NAMALWA (cell line): ENCODE data around the gene FAM131A.

Experiments used
- DNase-seq: peaks from one replicate; pipeline ENCODE4 v3.0.0-alpha.2; 2015; ENCODE audit warnings: low spot score

The FAM131A gene

DNA sequence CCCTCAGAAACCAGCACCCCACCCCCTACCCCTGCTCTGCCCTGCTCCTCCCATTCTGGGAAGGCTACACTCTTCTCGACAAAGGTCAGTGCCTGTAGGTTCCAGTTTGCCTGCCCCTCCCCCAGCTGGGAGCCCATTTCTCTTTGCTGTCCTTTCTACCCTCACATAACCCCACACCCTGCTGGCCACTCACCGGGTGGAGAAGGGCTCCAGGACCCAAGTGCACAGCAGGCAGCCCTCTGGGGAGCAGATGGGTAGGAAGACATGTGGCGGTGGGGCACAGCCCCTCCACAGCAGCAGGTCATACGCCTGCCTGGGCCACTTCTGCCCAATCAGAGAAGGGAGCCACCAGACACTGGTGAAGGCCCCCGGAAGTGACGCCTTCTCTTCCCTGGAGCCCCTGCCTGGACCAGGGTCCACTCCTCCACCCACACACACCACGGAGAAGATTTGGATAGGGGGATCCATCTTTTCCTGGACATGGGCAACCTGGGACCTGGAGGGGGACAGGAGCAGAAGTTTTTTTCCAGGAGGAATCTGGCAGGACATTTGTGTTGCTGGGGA lies 40.6 kb downstream of the FAM131A start, which contains the start of gene THPO:
Gene THPO, minus strand, starts transcription at position 326 of the 564 bp plus-strand sequence. CDS start 1,948 bp downstream, outside the sequence.
- DNase-seq = no peak

DNA sequence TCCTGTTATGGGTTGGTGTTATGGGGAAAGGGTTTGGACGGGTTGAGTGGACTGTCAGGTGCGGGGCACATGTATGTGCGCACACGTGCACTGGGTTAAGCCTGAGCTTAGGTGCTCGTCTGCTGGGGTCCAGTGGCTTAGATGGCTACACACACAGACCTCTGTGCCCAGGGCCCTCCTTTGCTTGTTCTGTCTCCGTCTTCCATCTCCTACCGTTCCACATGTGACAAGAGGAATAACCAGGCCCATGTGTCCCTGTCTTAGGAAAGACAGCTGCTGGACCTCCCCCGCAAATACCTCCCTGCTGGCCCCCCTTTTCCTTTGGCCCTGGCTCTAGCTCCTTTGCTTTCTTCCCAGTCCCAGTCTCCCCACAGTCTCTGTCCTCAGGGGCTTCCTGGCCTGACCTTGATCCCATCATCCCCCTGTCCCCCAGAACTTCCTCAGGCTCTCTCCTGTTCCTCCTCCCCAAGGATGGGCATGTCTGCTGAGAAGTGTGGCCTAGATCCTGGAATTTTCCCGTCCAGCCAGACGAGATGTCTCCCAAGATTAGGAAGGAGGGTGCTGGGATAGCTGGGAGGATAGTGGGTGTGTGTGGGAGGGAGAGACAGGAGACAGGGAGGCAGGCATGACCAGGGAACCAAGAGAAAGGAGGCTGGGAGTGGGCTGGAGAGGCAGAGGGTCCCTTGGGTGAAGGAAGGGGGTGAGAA lies 41.4 kb downstream of the FAM131A start:
- no peak for DNase-seq

- no peak for DNase-seq
Measured at GRCh38 chr3:184379358-184380184, 42.2 kb downstream of the FAM131A start, which contains the start of gene CHRD. Gene CHRD, plus strand, starts transcription at chr3:184380054. Its CDS starts 265 bp downstream, at chr3:184380319.

GRCh38 chr3:184380185-184380626 lies 42.8 kb downstream of the FAM131A start:
- DNase-seq = no peak

- DNase-seq = no peak
Measured at GRCh38 chr3:184380627-184381260, 43.3 kb downstream of the FAM131A start.

DNA sequence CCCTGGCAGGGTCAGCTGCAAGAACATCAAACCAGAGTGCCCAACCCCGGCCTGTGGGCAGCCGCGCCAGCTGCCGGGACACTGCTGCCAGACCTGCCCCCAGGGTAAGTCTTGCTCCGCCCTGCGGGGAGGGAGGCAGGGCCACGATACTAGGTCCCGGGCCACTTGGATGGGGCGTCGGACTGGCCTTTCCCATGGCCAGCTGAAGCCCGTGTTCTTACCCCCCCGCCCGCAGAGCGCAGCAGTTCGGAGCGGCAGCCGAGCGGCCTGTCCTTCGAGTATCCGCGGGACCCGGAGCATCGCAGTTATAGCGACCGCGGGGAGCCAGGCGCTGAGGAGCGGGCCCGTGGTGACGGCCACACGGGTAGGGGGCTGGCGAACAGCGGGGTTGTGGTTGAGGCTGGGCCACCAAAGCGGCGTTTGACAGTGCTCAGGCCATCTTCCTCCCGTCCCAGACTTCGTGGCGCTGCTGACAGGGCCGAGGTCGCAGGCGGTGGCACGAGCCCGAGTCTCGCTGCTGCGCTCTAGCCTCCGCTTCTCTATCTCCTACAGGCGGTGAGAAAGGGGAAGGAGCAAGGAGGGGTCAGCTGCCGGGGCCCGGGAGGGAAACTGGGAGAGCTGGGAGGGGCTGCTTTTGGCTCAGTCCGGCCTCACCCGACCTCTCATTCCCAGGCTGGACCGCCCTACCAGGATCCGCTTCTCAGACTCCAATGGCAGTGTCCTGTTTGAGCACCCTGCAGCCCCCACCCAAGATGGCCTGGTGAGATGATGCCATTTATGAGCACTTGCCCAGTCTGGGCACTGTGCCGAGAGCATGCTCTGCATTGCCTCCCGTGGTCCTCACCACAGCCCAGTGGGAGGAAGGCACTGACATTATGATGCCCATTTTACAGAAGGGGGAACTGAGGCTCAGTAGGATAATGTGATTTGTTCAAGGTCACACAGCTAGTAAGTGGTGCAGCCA lies 44.1 kb downstream of the FAM131A start:
- no peak for DNase-seq

- no peak for DNase-seq
Measured at GRCh38 chr3:184382326-184383032, 45.1 kb downstream of the FAM131A start.

GRCh38 chr3:184383033-184383740 lies 45.8 kb downstream of the FAM131A start:
- no peak for DNase-seq

DNA sequence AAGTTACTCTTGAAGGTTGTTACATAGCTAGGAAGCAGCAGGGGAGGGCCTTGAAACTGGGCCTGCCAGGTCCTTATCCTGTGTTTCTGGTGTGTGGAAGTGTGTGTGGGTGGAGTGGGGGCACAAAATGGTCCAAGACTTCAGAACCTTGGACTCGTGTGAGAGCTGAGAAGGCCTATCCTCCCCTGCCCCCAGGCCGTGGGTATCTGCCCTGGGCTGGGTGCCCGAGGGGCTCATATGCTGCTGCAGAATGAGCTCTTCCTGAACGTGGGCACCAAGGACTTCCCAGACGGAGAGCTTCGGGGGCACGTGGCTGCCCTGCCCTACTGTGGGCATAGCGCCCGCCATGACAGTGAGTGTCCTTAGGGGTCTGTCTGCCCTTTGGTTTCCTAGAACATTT lies 46.9 kb downstream of the FAM131A start:
- no peak for DNase-seq

DNA sequence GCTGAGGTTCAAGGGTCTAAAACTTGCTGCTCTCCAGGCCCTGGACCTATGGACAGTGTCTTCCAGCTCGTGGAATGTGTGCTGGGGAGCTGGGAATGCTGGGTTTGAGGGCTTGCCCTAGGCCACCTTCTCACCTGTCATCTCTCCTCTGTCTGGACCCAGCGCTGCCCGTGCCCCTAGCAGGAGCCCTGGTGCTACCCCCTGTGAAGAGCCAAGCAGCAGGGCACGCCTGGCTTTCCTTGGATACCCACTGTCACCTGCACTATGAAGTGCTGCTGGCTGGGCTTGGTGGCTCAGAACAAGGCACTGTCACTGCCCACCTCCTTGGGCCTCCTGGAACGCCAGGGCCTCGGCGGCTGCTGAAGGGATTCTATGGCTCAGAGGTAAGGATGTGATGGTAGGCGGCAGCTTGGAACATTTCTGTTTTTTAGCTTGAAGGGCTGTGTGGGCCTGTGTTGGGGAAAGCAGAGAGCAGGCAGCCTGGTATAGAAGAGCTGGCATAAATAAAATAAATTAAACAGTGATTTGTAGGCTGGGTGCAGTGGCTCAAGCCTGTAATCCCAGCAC lies 47.5 kb downstream of the FAM131A start:
- no peak for DNase-seq

DNA sequence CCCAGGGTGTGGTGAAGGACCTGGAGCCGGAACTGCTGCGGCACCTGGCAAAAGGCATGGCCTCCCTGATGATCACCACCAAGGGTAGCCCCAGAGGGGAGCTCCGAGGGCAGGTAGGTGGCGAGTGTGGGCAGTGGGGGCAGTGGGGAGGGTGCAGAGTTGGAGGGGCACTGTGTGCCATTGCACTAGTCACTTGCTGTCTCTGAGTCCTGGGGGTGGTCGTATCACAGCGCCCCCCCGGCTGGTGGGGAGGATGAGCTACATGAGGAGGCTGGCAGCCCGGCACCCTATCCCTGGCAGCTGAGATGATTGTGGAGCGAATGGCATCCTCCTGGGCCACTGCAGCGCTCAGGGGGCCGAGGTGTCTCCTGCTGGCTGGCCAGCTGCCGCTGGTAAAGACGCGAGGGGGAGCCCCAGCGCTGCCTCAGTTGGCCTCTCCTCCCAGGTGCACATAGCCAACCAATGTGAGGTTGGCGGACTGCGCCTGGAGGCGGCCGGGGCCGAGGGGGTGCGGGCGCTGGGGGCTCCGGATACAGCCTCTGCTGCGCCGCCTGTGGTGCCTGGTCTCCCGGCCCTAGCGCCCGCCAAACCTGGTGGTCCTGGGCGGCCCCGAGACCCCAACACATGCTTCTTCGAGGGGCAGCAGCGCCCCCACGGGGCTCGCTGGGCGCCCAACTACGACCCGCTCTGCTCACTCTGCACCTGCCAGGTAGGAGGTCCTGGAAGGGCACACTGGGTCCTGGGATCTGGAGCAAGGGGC lies 48.8 kb downstream of the FAM131A start:
- no peak for DNase-seq

- DNase-seq = no peak
Measured at GRCh38 chr3:184387174-184387714, 49.8 kb downstream of the FAM131A start.

DNA sequence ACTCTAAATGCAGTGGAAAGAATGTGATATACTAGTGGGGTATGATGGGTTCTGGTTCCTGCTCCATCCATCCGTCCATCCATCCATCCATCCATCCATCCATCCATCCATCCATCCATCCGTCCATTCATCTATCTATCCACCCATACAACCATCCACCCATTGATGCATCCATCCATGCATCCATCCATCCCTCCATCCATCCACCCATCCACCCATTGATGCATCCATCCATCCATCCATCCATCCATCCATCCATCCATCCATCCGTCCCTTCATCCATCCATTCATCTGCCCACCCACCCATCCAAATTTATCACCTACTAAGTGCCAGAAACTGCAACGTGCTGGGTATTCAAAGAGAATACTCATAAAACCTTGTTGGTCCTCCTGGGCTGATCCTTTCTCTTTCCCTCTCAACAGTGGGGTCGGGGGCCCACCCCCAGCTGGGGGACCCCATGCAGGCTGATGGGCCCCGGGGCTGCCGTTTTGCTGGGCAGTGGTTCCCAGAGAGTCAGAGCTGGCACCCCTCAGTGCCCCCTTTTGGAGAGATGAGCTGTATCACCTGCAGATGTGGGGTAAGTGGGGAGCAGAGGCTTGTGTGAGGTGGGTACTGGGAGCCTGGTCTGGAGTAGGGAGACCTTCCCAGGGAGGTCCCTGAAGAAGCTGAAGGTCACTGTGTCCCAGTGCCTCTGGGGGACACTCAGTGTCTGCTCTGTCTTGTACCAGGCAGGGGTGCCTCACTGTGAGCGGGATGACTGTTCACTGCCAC lies 51.0 kb downstream of the FAM131A start:
- no peak for DNase-seq

DNA sequence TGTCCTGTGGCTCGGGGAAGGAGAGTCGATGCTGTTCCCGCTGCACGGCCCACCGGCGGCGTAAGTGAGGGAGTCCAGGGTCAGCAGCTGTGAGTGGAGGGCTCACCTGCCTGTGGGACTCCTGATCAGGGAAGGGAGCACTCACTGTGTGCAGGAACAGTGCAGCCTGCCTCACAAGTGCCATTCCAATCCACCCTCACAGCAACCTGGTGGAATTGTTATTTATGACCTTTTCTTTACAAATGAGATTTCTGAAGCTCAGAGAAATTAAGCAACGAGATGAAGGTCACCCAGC lies 51.5 kb downstream of the FAM131A start:
- DNase-seq = no peak

DNA sequence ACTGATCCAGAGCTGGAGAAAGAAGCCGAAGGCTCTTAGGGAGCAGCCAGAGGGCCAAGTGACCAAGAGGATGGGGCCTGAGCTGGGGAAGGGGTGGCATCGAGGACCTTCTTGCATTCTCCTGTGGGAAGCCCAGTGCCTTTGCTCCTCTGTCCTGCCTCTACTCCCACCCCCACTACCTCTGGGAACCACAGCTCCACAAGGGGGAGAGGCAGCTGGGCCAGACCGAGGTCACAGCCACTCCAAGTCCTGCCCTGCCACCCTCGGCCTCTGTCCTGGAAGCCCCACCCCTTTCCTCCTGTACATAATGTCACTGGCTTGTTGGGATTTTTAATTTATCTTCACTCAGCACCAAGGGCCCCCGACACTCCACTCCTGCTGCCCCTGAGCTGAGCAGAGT lies 52.0 kb downstream of the FAM131A start:
- no peak for DNase-seq

DNA sequence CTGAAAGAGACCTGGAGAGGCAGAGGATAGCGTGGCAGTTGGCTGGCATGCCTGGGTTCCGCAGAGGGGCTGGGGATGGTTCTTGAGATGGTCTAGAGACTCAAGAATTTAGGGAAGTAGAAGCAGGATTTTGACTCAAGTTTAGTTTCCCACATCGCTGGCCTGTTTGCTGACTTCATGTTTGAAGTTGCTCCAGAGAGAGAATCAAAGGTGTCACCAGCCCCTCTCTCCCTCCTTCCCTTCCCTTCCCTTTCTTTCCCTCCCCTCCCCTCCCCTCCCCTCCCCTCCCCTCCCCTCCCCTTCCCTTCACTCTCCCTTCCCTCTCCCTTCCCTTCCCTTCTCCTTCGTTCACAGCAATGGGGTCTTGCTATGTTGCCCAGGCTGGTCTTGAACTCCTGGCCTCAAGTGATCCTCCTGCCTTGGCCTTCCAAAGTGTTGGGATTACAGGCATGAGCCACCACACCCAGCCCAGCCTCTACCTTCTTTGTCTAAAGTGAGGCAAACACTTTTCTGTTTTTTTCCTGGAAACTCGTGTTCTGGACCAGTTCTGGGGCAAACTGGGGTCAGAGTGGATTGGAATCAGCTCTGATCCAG lies 52.6 kb downstream of the FAM131A start:
- no peak for DNase-seq

- no peak for DNase-seq
Measured at GRCh38 chr3:184391266-184391665, 53.9 kb downstream of the FAM131A start.

GRCh38 chr3:184395320-184395660 lies 57.9 kb downstream of the FAM131A start:
- no peak for DNase-seq
